DOHH2 (cell line): ENCODE data around the gene ZFHX3.

Experiments
- EZH2phosphoT487 ChIP-seq: fragments of 200-600 bp; sonication (generic); IDR thresholded peaks from 2 replicates; pipeline ENCODE4 v1.6.1; 2017; ENCODE audit warnings: borderline replicate concordance, mild to moderate bottlenecking, antibody characterized with exemption, low read length, moderate library complexity, mixed read lengths
- TF ChIP-seq, protein P1 (sequence below): fragments of 200-600 bp; sonication (generic); IDR thresholded peaks from one replicate; pipeline ENCODE4 v1.5.1; 2014; ENCODE audit warnings: antibody characterized with exemption, mild to moderate bottlenecking, low read depth, low read length; ENCODE audit not compliant: poor library complexity, severe bottlenecking

DNA sequence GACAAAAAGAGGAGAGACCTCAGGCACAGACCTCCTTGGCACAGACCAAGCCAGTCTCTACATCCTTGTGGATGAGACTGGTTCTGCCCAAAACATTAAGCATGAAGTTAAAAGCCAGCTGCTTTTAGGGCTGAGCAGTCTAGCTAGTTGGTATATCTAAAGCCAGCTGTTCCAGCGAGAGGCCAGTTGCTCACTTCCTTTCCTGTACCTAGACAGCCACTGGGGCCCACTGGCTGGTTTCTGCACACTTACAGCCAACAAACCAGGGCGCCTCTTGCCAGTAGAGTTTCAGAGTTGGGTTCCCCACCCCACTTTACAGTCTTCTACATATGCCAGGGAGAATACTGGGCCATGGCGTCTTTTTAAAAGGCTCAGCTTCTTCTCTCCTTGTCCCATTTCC, 242.4 kb downstream of the ZFHX3 start:
- TF ChIP-seq, protein P1, sequence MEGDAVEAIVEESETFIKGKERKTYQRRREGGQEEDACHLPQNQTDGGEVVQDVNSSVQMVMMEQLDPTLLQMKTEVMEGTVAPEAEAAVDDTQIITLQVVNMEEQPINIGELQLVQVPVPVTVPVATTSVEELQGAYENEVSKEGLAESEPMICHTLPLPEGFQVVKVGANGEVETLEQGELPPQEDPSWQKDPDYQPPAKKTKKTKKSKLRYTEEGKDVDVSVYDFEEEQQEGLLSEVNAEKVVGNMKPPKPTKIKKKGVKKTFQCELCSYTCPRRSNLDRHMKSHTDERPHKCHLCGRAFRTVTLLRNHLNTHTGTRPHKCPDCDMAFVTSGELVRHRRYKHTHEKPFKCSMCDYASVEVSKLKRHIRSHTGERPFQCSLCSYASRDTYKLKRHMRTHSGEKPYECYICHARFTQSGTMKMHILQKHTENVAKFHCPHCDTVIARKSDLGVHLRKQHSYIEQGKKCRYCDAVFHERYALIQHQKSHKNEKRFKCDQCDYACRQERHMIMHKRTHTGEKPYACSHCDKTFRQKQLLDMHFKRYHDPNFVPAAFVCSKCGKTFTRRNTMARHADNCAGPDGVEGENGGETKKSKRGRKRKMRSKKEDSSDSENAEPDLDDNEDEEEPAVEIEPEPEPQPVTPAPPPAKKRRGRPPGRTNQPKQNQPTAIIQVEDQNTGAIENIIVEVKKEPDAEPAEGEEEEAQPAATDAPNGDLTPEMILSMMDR, result no peak
- no peak for TF ChIP-seq EZH2phosphoT487
